ENCODE data around the gene OR10C1. TPM values are rescaled to one million over a fixed set of nuclear protein-coding genes. Genes with fewer than 3 reads are reported as not detected.

Gene OR10C1
- total and polyA plus RNA-seq, 2 of the 13 experiments (the other 11 are each of a cell fraction or from before 2014, with no cell fraction given) = 0.04 TPM; not detected in 1

DNA sequence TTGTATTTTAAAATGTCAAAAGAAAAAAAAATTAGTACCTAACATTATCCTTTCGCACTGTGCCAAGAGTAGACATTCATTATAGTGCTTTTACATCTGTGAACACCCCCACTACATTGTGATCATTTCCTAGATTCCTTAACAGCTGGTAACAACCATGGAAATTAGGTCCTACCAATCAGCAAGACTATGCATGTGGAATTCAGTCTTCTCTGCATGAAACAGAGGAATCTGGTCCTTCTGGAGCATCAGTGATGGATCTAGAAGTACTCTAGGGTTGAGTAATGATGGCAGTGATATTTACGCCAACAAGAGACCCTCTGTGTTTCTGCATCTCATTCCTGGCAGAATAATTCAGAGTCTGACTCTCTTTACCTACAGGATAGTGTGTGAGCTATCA lies 14.9 kb upstream of the OR10C1 start:
- ChIA-PET POLR2A (no interaction called here), CTCF (ENCODE audit: low intra/inter-chr PET ratio, low total read pairs) (no interaction called here)
- no peaks in the 10 kb centered on the region for H3K9me3 ChIP-seq (ENCODE audit: low read length)
- H3K27me3 ChIP-seq (ENCODE audit: control insufficient read depth in 1 of 2, insufficient read depth in 2 of 2, low read length in 2 of 2) = no peaks in the 10 kb centered on the region
- H4K20me1 ChIP-seq (ENCODE audit: insufficient read depth, low read length) = no peaks in the 10 kb centered on the region
- H3K4me2 ChIP-seq (ENCODE audit: low read depth, low read length) = no peak overlapping the region
- no TSS peak for BruUV-seq (replicated peaks)
- no peaks in the 10 kb centered on the region for H3K4me1 ChIP-seq (ENCODE audit: insufficient read depth, low read length)
- no peak overlapping the region for H3K27ac ChIP-seq (ENCODE audit: extremely low read length, insufficient read depth, low read length)
- intact Hi-C loops (cut with micrococcal nuclease; ENCODE audit: unreplicated experiment) (no loop called here), in situ Hi-C loops (cut with HindIII; ENCODE audit: extremely low pct_ligation_motif_present, low pct_unique_long_range_greater_than_20kb) (no loop called here)
- DNase-seq (ENCODE audit: low spot score) = no peak
- no peaks in the 10 kb centered on the region for H3K36me3 ChIP-seq (replicated peaks in 1 of 2; ENCODE audit: control insufficient read depth in 1 of 2, insufficient read depth in 2 of 2, low read length in 2 of 2)
- no peaks in the 10 kb centered on the region for H3K79me2 ChIP-seq (ENCODE audit: insufficient read depth, low read length)
- FAIRE-seq = no peak
- no peak overlapping the region for H3K9ac ChIP-seq (ENCODE audit: insufficient read depth, low read depth, low read length)
- H2AFZ ChIP-seq (ENCODE audit: low read length) = no peak overlapping the region
- WGBS (ENCODE audit: low lambda C conversion rate) = 24% methylated on average over 2 of the region's 2 CpGs
- no peak for ATAC-seq
- H3K4me3 ChIP-seq (replicated peaks in 1 of 3; ENCODE audit: insufficient read depth in 1 of 3, low read depth in 2 of 3, low read length in 3 of 3) = no peak overlapping the region
- TF ChIP-seq PTBP1 (IDR thresholded peaks at IDR 0.05; ENCODE audit: low read depth, low read length, poor library complexity, severe bottlenecking) = no peak
- no peak for TF ChIP-seq SNAPC4 (CRISPR knock-in tag; IDR thresholded peaks at IDR 0.05)
- no peak for TF ChIP-seq KDM1A (CRISPR knock-in tag; IDR thresholded peaks at IDR 0.05)
- TF ChIP-seq, protein P1, sequence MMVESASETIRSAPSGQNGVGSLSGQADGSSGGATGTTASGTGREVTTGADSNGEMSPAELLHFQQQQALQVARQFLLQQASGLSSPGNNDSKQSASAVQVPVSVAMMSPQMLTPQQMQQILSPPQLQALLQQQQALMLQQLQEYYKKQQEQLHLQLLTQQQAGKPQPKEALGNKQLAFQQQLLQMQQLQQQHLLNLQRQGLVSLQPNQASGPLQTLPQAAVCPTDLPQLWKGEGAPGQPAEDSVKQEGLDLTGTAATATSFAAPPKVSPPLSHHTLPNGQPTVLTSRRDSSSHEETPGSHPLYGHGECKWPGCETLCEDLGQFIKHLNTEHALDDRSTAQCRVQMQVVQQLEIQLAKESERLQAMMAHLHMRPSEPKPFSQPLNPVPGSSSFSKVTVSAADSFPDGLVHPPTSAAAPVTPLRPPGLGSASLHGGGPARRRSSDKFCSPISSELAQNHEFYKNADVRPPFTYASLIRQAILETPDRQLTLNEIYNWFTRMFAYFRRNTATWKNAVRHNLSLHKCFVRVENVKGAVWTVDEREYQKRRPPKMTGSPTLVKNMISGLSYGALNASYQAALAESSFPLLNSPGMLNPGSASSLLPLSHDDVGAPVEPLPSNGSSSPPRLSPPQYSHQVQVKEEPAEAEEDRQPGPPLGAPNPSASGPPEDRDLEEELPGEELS (CRISPR knock-in tag; IDR thresholded peaks at IDR 0.05) = no peak
- no peak for TF ChIP-seq ZNF619 (CRISPR knock-in tag; IDR thresholded peaks at IDR 0.05)
- TF ChIP-seq HMG20B (CRISPR knock-in tag; conservative IDR thresholded peaks at IDR 0.05) = no peak
- TF ChIP-seq ZMYM3 (CRISPR knock-in tag; IDR thresholded peaks at IDR 0.05) = no peak
- TF ChIP-seq ZFY (CRISPR knock-in tag; IDR thresholded peaks at IDR 0.05) = no peak
- TF ChIP-seq ZBTB40 (IDR thresholded peaks at IDR 0.05) = no peak
- no peak for TF ChIP-seq ZBTB40 (CRISPR knock-in tag; IDR thresholded peaks at IDR 0.05)

Measured in HepG2 (cell line).